Pancreas (tissue), 10 donors: Measurements from ENCODE around the gene GALNT17. TPM values are rescaled to one million over a fixed set of nuclear protein-coding genes. Genes with fewer than 3 reads are reported as not detected.

Source experiments
- ATAC-seq, 4 donors: fragments of 200-7000 bp; cut with Tn5 transposase; one replicate each; pipeline versions ENCODE4 v1.8.0 to v1.9.1; 2020; ENCODE audit warnings: mild to moderate bottlenecking in 4 of 4, moderate library complexity in 4 of 4
- DNase-seq, 6 donors: peaks; one replicate each; pipeline ENCODE4 v3.0.0-alpha.2; 2020
- FAIRE-seq: peaks from 2 replicates; lab custom pipeline; 2012; peaks lifted over from hg19 to GRCh38; lab: Jason Lieb, UNC
- H3K27ac ChIP-seq, 4 donors: fragments of 200-600 bp; sonication (generic); 1 replicate in 3 of 4; 2 replicates in 1 of 4; pipeline versions ENCODE4 v1.5.0 to v1.8.0; 2020
- H3K27me3 ChIP-seq, 4 donors: fragments of 200-600 bp; one replicate each; pipeline ENCODE4 v1.8.0; 2021
- H3K36me3 ChIP-seq, 3 donors: fragments of 200-600 bp; sonication (generic) in 1 of 3; one replicate each; pipeline versions ENCODE4 v1.5.0 to v1.8.0; 2020 to 2021
- H3K4me1 ChIP-seq, 3 donors: fragments of 200-600 bp; one replicate each; pipeline ENCODE4 v1.8.0; 2021
- H3K4me3 ChIP-seq, 4 donors: fragments of 200-600 bp; sonication (generic) in 2 of 4; one replicate each; pipeline versions ENCODE4 v1.5.0 to v1.8.0; 2020 to 2021
- H3K9me3 ChIP-seq, 4 donors: fragments of 200-600 bp; one replicate each; pipeline ENCODE4 v1.8.0; 2021
- WGBS, 2 donors: extraction: QIAGEN DNeasy Blood & Tissue Kit; methylation state at CpG; one replicate each; pipeline ENCODE4 v1.1.7; 2013; 5-methylcytosine and 5-hydroxymethylcytosine counted together
- intact Hi-C, 3 donors: fragments of 100-400 bp; cut with DNase I; formaldehyde crosslinking; loops; one replicate each; pipeline versions ENCODE4 v1.11.1 to v1.14.2; 2022
- polyA plus RNA-seq, 2 donors: library from polyadenylated mRNA; stranded (reverse); fragments of 200-250 nt; gene quantifications; one replicate each; pipeline ENCODE4 v1.2.3, GENCODE V29; 2013
- total RNA-seq, 6 donors: library from RNA; stranded (reverse); fragmentation: NEBNext Ultra II Directional in 4 of 6; extraction: Animal tissue kit (Norgen Biotek cat#: 25700) in 4 of 6; gene quantifications; one replicate each; pipeline versions ENCODE4 v1.2.1 to v1.2.4, GENCODE V29; 2021 to 2023
- TF ChIP-seq, protein P1 (sequence below), 4 donors: fragments of 200-600 bp; sonication (generic) in 3 of 4; IDR thresholded peaks; one replicate each; pipeline versions ENCODE4 v1.5.0 to v1.8.0; 2021; ENCODE audit warnings: antibody characterized with exemption in 4 of 4
- donor health status: healthy with polysubstance abuse.
- donor health status: DM: no; HTN: no; CAD: no; lungs with moderate emphysema.
- donor health status: DM: no; HTN: no; CAD: no.
- donor health status: control.
- donor health status: control.
- donor health status: Bipolar disorder and iron deficiency.
- donor health status: DM: yes; HTN: yes; CAD: no.
- donor health status: DM: no; HTN: no; CAD: no.
- donor health status: DM: no; HTN: no; CAD: no.
- donor health status: DM: yes; HTN: yes; CAD: no.

GALNT17 gene
- total and polyA plus RNA-seq, 8 donors: 0.70 to 4.6 (median 2.9) TPM

GRCh38 chr7:71363627-71364026, 231.7 kb downstream of the GALNT17 start:
- ATAC-seq: peak; percentile 81 to 88 (median 84)
- Histone ChIP-seq H3K27me3 (no peaks in the 10 kb centered on the region), H3K36me3 (no peaks in the 10 kb centered on the region), H3K4me1 (peaks cover 0 to 3% (median 0%) of the 10 kb centered on the region in 3 donors), H3K4me3 (peak overlapping the region in 2 of 4 donors; percentile 17 to 22), H3K27ac (peak overlapping the region in 3 of 4 donors; percentile 3 to 79 (median 39)), H3K9me3 (no peaks in the 10 kb centered on the region)
- intact Hi-C loops: loop anchor here in 1 of 3 donors (10.0 kb wide), 1 partner anchor 89 kb away; no protein-coding TSS in a partner anchor
- TF ChIP-seq, protein P1, sequence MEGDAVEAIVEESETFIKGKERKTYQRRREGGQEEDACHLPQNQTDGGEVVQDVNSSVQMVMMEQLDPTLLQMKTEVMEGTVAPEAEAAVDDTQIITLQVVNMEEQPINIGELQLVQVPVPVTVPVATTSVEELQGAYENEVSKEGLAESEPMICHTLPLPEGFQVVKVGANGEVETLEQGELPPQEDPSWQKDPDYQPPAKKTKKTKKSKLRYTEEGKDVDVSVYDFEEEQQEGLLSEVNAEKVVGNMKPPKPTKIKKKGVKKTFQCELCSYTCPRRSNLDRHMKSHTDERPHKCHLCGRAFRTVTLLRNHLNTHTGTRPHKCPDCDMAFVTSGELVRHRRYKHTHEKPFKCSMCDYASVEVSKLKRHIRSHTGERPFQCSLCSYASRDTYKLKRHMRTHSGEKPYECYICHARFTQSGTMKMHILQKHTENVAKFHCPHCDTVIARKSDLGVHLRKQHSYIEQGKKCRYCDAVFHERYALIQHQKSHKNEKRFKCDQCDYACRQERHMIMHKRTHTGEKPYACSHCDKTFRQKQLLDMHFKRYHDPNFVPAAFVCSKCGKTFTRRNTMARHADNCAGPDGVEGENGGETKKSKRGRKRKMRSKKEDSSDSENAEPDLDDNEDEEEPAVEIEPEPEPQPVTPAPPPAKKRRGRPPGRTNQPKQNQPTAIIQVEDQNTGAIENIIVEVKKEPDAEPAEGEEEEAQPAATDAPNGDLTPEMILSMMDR (IDR thresholded peaks at IDR 0.05): no peak
- no peak for FAIRE-seq
- peak in 2 of 6 donors; percentile 18 to 25 for DNase-seq
- 40 to 45% methylated on average over 7 of the region's 7 CpGs for WGBS, 2 donors

GRCh38 chr7:71364551-71364950, 232.6 kb downstream of the GALNT17 start:
- Histone ChIP-seq H3K4me3 (no peak overlapping the region), H3K27me3 (no peaks in the 10 kb centered on the region), H3K36me3 (no peaks in the 10 kb centered on the region), H3K9me3 (no peaks in the 10 kb centered on the region), H3K27ac (no peak overlapping the region), H3K4me1 (peaks cover 0 to 3% (median 0%) of the 10 kb centered on the region in 3 donors)
- 49 to 52% methylated on average over 2 of the region's 2 CpGs for WGBS, 2 donors
- no peak for ATAC-seq
- intact Hi-C loops: loop anchor here in 1 of 3 donors (10.0 kb wide), 1 partner anchor 90 kb away; no protein-coding TSS in a partner anchor
- no peak for DNase-seq
- TF ChIP-seq, protein P1 (IDR thresholded peaks at IDR 0.05): no peak
- no peak for FAIRE-seq

- DNase-seq: no peak
- H3K4me3 ChIP-seq: no peak overlapping the region
- FAIRE-seq: no peak
- H3K36me3 ChIP-seq: no peaks in the 10 kb centered on the region
- no peaks in the 10 kb centered on the region for H3K27me3 ChIP-seq
- no peak for ATAC-seq
- intact Hi-C loops: no loop called here
- no peaks in the 10 kb centered on the region for H3K9me3 ChIP-seq
- TF ChIP-seq, protein P1 (IDR thresholded peaks at IDR 0.05): no peak
- H3K4me1 ChIP-seq: no peaks in the 10 kb centered on the region
- WGBS, 2 donors: 89 to 91% methylated on average over 5 of the region's 5 CpGs
- no peak overlapping the region for H3K27ac ChIP-seq
Measured at GRCh38 chr7:71372991-71373390, 241.0 kb downstream of the GALNT17 start.

GRCh38 chr7:71377062-71377461, 245.1 kb downstream of the GALNT17 start:
- TF ChIP-seq, protein P1 (IDR thresholded peaks at IDR 0.05): no peak
- ATAC-seq: peak in 2 of 4 donors; percentile 18 to 73
- H3K27me3 ChIP-seq: no peaks in the 10 kb centered on the region
- H3K36me3 ChIP-seq: no peaks in the 10 kb centered on the region
- 59 to 74% methylated on average over 3 of the region's 3 CpGs for WGBS, 2 donors
- H3K9me3 ChIP-seq: no peaks in the 10 kb centered on the region
- no peak overlapping the region for H3K4me3 ChIP-seq
- intact Hi-C loops: no loop called here
- no peak overlapping the region for H3K27ac ChIP-seq
- no peak for FAIRE-seq
- no peaks in the 10 kb centered on the region for H3K4me1 ChIP-seq
- DNase-seq: no peak

- WGBS, 2 donors: 90 to 91% methylated on average over 3 of the region's 3 CpGs
- no peaks in the 10 kb centered on the region for H3K4me1 ChIP-seq
- no peak overlapping the region for H3K27ac ChIP-seq
- H3K27me3 ChIP-seq: no peaks in the 10 kb centered on the region
- H3K4me3 ChIP-seq: no peak overlapping the region
- FAIRE-seq (no peak), DNase-seq (no peak), ATAC-seq (no peak)
- TF ChIP-seq, protein P1 (IDR thresholded peaks at IDR 0.05): no peak
- intact Hi-C loops: no loop called here
- H3K9me3 ChIP-seq: no peaks in the 10 kb centered on the region
- H3K36me3 ChIP-seq: no peaks in the 10 kb centered on the region
Measured at GRCh38 chr7:71377469-71377868, 245.5 kb downstream of the GALNT17 start.
